HEK293 (cell line): ENCODE data around the gene NLRP1.

Experiments used
- BCL11A ChIP-seq: fragments of 450-650 bp; formaldehyde crosslinking; IDR thresholded peaks from 2 replicates; pipeline ENCODE4 v1.5.1; 2016; ENCODE audit warnings: low read depth, missing biosample characterization, missing genetic modification characterization
- GLI4 ChIP-seq: fragments of 450-650 bp; formaldehyde crosslinking; IDR thresholded peaks from 2 replicates; pipeline ENCODE4 v1.5.1; 2016; ENCODE audit warnings: missing biosample characterization, missing genetic modification characterization
- GLIS1 ChIP-seq: fragments of 450-650 bp; formaldehyde crosslinking; IDR thresholded peaks from 2 replicates; pipeline ENCODE4 v1.5.1; 2016; ENCODE audit warnings: missing biosample characterization, missing genetic modification characterization
- KLF9 ChIP-seq: fragments of 450-650 bp; formaldehyde crosslinking; IDR thresholded peaks from 2 replicates; pipeline ENCODE4 v1.5.1; 2016; ENCODE audit warnings: missing biosample characterization, missing genetic modification characterization, low read depth
- MZF1 ChIP-seq: fragments of 450-650 bp; formaldehyde crosslinking; IDR thresholded peaks from 2 replicates; pipeline ENCODE4 v1.5.1; 2017; ENCODE audit warnings: missing biosample characterization, missing genetic modification characterization, borderline replicate concordance
- RBAK ChIP-seq: fragments of 450-650 bp; formaldehyde crosslinking; IDR thresholded peaks from 2 replicates; pipeline ENCODE4 v1.5.1; 2016; ENCODE audit warnings: missing biosample characterization, missing genetic modification characterization
- REPIN1 ChIP-seq: fragments of 450-650 bp; formaldehyde crosslinking; IDR thresholded peaks from 2 replicates; pipeline ENCODE4 v1.5.1; 2017; ENCODE audit warnings: missing biosample characterization, missing genetic modification characterization, low read depth
- ZFP37 ChIP-seq: fragments of 450-650 bp; formaldehyde crosslinking; IDR thresholded peaks from 2 replicates; pipeline ENCODE4 v1.5.1; 2016; ENCODE audit warnings: missing biosample characterization, missing genetic modification characterization
- ZNF324 ChIP-seq: fragments of 450-650 bp; formaldehyde crosslinking; IDR thresholded peaks from 2 replicates; pipeline ENCODE4 v1.5.1; 2016; ENCODE audit warnings: missing biosample characterization, missing genetic modification characterization
- ZNF394 ChIP-seq: fragments of 450-650 bp; formaldehyde crosslinking; IDR thresholded peaks from 2 replicates; pipeline ENCODE4 v1.5.1; 2016; ENCODE audit warnings: missing biosample characterization, missing genetic modification characterization, mild to moderate bottlenecking, moderate library complexity, borderline replicate concordance
- ZNF404 ChIP-seq: fragments of 450-650 bp; formaldehyde crosslinking; IDR thresholded peaks from 2 replicates; pipeline ENCODE4 v1.5.1; 2017; ENCODE audit warnings: missing biosample characterization, missing genetic modification characterization
- ZNF416 ChIP-seq: fragments of 450-650 bp; formaldehyde crosslinking; IDR thresholded peaks from 2 replicates; pipeline ENCODE4 v1.5.1; 2016; ENCODE audit warnings: missing biosample characterization, missing genetic modification characterization
- ZNF423 ChIP-seq: fragments of 450-650 bp; formaldehyde crosslinking; IDR thresholded peaks from 2 replicates; pipeline ENCODE4 v1.5.1; 2016; ENCODE audit warnings: missing biosample characterization, missing genetic modification characterization
- ZNF501 ChIP-seq: fragments of 450-650 bp; formaldehyde crosslinking; IDR thresholded peaks from 2 replicates; pipeline ENCODE4 v1.5.1; 2016; ENCODE audit warnings: missing biosample characterization, missing genetic modification characterization
- ZNF549 ChIP-seq: fragments of 450-650 bp; IDR thresholded peaks from 2 replicates; pipeline ENCODE4 v1.5.1; 2018; ENCODE audit warnings: missing biosample characterization, missing genetic modification characterization, mild to moderate bottlenecking, inconsistent platforms, moderate library complexity
- ZNF623 ChIP-seq: fragments of 450-650 bp; formaldehyde crosslinking; IDR thresholded peaks from 2 replicates; pipeline ENCODE4 v1.5.1; 2016; ENCODE audit warnings: missing biosample characterization, missing genetic modification characterization
- ZNF777 ChIP-seq: fragments of 450-650 bp; formaldehyde crosslinking; IDR thresholded peaks from 2 replicates; pipeline ENCODE4 v1.5.1; 2017; ENCODE audit warnings: missing biosample characterization, missing genetic modification characterization, borderline replicate concordance
- ZNF830 ChIP-seq: fragments of 450-650 bp; IDR thresholded peaks from 2 replicates; pipeline ENCODE4 v1.5.0; 2018; ENCODE audit warnings: missing biosample characterization, missing genetic modification characterization, low read depth, mild to moderate bottlenecking, moderate library complexity
- ZXDB ChIP-seq: fragments of 450-650 bp; formaldehyde crosslinking; IDR thresholded peaks from 2 replicates; pipeline ENCODE4 v1.5.1; 2016; ENCODE audit warnings: missing biosample characterization, missing genetic modification characterization
- TF ChIP-seq, protein P1 (sequence below): fragments of 450-650 bp; formaldehyde crosslinking; IDR thresholded peaks from 2 replicates; pipeline ENCODE4 v1.5.0; 2017; ENCODE audit warnings: missing biosample characterization, missing genetic modification characterization, borderline replicate concordance
- TF ChIP-seq, protein P2 (sequence below): fragments of 450-650 bp; formaldehyde crosslinking; IDR thresholded peaks from 2 replicates; pipeline ENCODE4 v1.5.1; 2016; ENCODE audit warnings: missing biosample characterization, missing genetic modification characterization, borderline replicate concordance
- TF ChIP-seq, protein P3 (sequence below): fragments of 450-650 bp; formaldehyde crosslinking; IDR thresholded peaks from 2 replicates; pipeline ENCODE4 v1.5.1; 2016; ENCODE audit warnings: missing biosample characterization, missing genetic modification characterization
- TF ChIP-seq, protein P4 (sequence below): fragments of 450-650 bp; formaldehyde crosslinking; IDR thresholded peaks from 2 replicates; pipeline ENCODE4 v1.5.1; 2016; ENCODE audit warnings: missing biosample characterization, missing genetic modification characterization

NLRP1 gene

DNA sequence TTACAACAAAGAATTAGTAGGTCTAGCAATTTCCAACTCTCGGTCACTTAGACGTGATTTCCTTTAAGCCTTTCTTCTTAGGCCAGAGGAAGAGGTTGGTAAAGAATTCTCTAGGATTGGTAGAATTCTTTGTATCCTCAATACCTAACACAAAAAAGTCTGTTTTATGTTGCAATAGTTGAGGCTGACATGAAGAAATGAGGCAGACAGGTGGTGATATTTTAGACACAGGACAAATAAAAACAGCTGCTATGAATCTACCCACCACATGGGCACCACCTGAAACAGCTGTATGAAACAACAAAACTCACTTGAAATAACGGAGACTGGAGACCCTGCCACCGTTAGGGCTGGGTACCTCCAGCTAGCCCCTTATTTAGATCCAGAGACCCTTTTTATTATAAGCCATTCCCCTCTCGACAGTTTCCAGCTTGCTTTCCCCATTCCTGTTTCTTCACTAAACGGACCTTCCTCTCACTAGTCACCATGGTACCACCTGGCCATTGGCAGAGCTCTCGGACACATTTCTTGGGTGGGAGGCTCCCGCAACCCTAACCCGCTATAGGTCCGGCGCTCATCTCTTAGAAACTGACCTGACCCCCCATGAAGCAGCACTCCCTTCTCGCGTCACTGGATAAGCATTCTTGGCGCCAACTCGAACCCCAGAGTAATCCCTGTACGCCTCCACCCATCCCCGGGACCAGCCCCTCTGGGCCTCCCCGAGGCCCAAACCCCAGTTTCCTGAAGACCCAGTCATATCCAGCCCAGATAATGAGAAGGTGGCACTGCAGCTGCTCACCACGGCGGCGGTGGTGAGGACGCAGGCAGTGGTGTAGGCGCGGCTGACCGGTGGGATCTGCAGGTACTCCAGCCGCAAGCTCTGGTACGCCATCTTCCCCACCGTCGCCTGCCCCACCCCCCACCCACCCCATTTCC, 98.8 kb downstream of the NLRP1 start, which contains the start of gene DERL2 (continued):
- TF ChIP-seq, protein P1, sequence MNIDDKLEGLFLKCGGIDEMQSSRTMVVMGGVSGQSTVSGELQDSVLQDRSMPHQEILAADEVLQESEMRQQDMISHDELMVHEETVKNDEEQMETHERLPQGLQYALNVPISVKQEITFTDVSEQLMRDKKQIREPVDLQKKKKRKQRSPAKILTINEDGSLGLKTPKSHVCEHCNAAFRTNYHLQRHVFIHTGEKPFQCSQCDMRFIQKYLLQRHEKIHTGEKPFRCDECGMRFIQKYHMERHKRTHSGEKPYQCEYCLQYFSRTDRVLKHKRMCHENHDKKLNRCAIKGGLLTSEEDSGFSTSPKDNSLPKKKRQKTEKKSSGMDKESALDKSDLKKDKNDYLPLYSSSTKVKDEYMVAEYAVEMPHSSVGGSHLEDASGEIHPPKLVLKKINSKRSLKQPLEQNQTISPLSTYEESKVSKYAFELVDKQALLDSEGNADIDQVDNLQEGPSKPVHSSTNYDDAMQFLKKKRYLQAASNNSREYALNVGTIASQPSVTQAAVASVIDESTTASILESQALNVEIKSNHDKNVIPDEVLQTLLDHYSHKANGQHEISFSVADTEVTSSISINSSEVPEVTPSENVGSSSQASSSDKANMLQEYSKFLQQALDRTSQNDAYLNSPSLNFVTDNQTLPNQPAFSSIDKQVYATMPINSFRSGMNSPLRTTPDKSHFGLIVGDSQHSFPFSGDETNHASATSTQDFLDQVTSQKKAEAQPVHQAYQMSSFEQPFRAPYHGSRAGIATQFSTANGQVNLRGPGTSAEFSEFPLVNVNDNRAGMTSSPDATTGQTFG (tag by site-specific recombination), result no peak
- TF ChIP-seq, protein P2, sequence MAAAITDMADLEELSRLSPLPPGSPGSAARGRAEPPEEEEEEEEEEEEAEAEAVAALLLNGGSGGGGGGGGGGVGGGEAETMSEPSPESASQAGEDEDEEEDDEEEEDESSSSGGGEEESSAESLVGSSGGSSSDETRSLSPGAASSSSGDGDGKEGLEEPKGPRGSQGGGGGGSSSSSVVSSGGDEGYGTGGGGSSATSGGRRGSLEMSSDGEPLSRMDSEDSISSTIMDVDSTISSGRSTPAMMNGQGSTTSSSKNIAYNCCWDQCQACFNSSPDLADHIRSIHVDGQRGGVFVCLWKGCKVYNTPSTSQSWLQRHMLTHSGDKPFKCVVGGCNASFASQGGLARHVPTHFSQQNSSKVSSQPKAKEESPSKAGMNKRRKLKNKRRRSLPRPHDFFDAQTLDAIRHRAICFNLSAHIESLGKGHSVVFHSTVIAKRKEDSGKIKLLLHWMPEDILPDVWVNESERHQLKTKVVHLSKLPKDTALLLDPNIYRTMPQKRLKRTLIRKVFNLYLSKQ, result no peak
- TF ChIP-seq ZNF416 (tag by site-specific recombination) (no peak), ZNF404 (no peak), ZNF501 (tag by site-specific recombination) (peak; percentile 24; the same call in 1 of the 2 replicates), ZNF324 (tag by site-specific recombination) (0 out of 2 replicates have a peak, but pooled peaks have one; percentile 46), ZNF423 (tag by site-specific recombination) (0 out of 2 replicates have a peak, but pooled peaks have one; percentile 23), ZFP37 (tag by site-specific recombination) (peak; percentile 60; the same call in 1 of the 2 replicates), MZF1 (tag by site-specific recombination) (no peak), ZNF623 (no peak), GLIS1 (peak; percentile 72), BCL11A (tag by site-specific recombination) (no peak), ZNF394 (tag by site-specific recombination) (peak; percentile 42; the same call in 1 of the 2 replicates), RBAK (tag by site-specific recombination) (no peak), ZNF777 (tag by site-specific recombination) (no peak), ZNF830 (tag by site-specific recombination) (no peak), ZXDB (tag by site-specific recombination) (no peak; the same call in 1 of the 2 replicates), REPIN1 (tag by site-specific recombination) (no peak), GLI4 (0 out of 2 replicates have a peak, but pooled peaks have one; percentile 58), ZNF549 (tag by site-specific recombination) (no peak), KLF9 (tag by site-specific recombination) (peak; percentile 74)
- TF ChIP-seq, protein P3, sequence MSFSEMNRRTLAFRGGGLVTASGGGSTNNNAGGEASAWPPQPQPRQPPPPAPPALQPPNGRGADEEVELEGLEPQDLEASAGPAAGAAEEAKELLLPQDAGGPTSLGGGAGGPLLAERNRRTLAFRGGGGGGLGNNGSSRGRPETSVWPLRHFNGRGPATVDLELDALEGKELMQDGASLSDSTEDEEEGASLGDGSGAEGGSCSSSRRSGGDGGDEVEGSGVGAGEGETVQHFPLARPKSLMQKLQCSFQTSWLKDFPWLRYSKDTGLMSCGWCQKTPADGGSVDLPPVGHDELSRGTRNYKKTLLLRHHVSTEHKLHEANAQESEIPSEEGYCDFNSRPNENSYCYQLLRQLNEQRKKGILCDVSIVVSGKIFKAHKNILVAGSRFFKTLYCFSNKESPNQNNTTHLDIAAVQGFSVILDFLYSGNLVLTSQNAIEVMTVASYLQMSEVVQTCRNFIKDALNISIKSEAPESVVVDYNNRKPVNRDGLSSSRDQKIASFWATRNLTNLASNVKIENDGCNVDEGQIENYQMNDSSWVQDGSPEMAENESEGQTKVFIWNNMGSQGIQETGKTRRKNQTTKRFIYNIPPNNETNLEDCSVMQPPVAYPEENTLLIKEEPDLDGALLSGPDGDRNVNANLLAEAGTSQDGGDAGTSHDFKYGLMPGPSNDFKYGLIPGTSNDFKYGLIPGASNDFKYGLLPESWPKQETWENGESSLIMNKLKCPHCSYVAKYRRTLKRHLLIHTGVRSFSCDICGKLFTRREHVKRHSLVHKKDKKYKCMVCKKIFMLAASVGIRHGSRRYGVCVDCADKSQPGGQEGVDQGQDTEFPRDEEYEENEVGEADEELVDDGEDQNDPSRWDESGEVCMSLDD (tag by site-specific recombination), result no peak
- TF ChIP-seq, protein P4, sequence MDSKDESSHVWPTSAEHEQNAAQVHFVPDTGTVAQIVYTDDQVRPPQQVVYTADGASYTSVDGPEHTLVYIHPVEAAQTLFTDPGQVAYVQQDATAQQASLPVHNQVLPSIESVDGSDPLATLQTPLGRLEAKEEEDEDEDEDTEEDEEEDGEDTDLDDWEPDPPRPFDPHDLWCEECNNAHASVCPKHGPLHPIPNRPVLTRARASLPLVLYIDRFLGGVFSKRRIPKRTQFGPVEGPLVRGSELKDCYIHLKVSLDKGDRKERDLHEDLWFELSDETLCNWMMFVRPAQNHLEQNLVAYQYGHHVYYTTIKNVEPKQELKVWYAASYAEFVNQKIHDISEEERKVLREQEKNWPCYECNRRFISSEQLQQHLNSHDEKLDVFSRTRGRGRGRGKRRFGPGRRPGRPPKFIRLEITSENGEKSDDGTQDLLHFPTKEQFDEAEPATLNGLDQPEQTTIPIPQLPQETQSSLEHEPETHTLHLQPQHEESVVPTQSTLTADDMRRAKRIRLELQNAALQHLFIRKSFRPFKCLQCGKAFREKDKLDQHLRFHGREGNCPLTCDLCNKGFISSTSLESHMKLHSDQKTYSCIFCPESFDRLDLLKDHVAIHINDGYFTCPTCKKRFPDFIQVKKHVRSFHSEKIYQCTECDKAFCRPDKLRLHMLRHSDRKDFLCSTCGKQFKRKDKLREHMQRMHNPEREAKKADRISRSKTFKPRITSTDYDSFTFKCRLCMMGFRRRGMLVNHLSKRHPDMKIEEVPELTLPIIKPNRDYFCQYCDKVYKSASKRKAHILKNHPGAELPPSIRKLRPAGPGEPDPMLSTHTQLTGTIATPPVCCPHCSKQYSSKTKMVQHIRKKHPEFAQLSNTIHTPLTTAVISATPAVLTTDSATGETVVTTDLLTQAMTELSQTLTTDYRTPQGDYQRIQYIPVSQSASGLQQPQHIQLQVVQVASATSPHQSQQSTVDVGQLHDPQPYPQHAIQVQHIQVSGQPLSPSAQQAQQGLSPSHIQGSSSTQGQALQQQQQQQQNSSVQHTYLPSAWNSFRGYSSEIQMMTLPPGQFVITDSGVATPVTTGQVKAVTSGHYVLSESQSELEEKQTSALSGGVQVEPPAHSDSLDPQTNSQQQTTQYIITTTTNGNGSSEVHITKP (tag by site-specific recombination), result no peak
